OCI-LY1 (cell line): Measurements from ENCODE around the gene EPHA5.

Experiments
- H2AFZ ChIP-seq: fragments of 200-600 bp; sonication (generic), shearing (Covaris generic); 2 replicates; pipeline ENCODE4 v1.6.0; 2014; ENCODE audit warnings: antibody characterized with exemption, mild to moderate bottlenecking, low read length
- H3F3A ChIP-seq: fragments of 200-600 bp; sonication (generic), shearing (Covaris generic); 2 replicates; pipeline ENCODE4 v1.6.0; 2014; ENCODE audit warnings: mild to moderate bottlenecking, antibody characterized with exemption, low read length, moderate library complexity; ENCODE audit not compliant: insufficient read depth
- H3K27ac ChIP-seq: fragments of 200-600 bp; sonication (generic); 2 replicates; pipeline ENCODE4 v1.5.1; 2014; ENCODE audit warnings: low read length, mixed run types, mild to moderate bottlenecking, low read depth; ENCODE audit not compliant: poor library complexity, severe bottlenecking
- H3K27me3 ChIP-seq: fragments of 200-600 bp; sonication (generic); 2 replicates; pipeline ENCODE4 v1.6.0; 2014; ENCODE audit warnings: antibody characterized with exemption, mild to moderate bottlenecking, low read length, moderate library complexity; ENCODE audit not compliant: insufficient read depth
- H3K36me3 ChIP-seq: fragments of 200-600 bp; sonication (generic); 2 replicates; pipeline ENCODE4 v1.6.1; 2014; ENCODE audit warnings: mild to moderate bottlenecking, antibody characterized with exemption, low read length, moderate library complexity, mixed read lengths; ENCODE audit not compliant: insufficient read depth
- H3K4me1 ChIP-seq: fragments of 200-600 bp; sonication (generic); 2 replicates; pipeline ENCODE4 v1.5.1; 2014; ENCODE audit warnings: mild to moderate bottlenecking, low read length, moderate library complexity; ENCODE audit not compliant: insufficient read depth, severe bottlenecking
- H3K4me2 ChIP-seq: fragments of 200-600 bp; sonication (generic), shearing (Covaris generic); 2 replicates; pipeline ENCODE4 v1.6.1; 2014; ENCODE audit warnings: low read length
- H3K4me3 ChIP-seq: fragments of 200-600 bp; sonication (generic); 2 replicates; pipeline ENCODE4 v1.5.1; 2014; ENCODE audit warnings: low read length, low read depth, mild to moderate bottlenecking, mixed read lengths; ENCODE audit not compliant: poor library complexity, severe bottlenecking
- H3K79me2 ChIP-seq: fragments of 200-600 bp; shearing (Covaris generic); 2 replicates; pipeline ENCODE4 v1.6.1; 2016; ENCODE audit warnings: mixed run types, low read length, mixed read lengths; ENCODE audit not compliant: insufficient read depth
- H3K9ac ChIP-seq: fragments of 200-600 bp; sonication (generic), shearing (Covaris generic); 2 replicates; pipeline ENCODE4 v1.6.1; 2014; ENCODE audit warnings: mild to moderate bottlenecking, low read length, mixed read lengths
- H3K9me2 ChIP-seq: fragments of 200-600 bp; sonication (generic), shearing (Covaris generic); 2 replicates; pipeline ENCODE4 v1.6.1; 2014; ENCODE audit warnings: low read depth, mild to moderate bottlenecking, low read length, mixed read lengths
- H3K9me3 ChIP-seq: fragments of 200-600 bp; shearing (Covaris generic); 2 replicates; pipeline ENCODE4 v1.6.1; 2014; ENCODE audit warnings: low read length, mixed read lengths
- H4K20me1 ChIP-seq: fragments of 200-600 bp; sonication (generic), shearing (Covaris generic); 2 replicates; pipeline ENCODE4 v1.6.0; 2016; ENCODE audit warnings: mild to moderate bottlenecking, low read length; ENCODE audit not compliant: insufficient read depth
- CTCF ChIP-seq: fragments of 200-600 bp; sonication (generic), shearing (Covaris generic); IDR thresholded peaks from 2 replicates; pipeline ENCODE4 v1.5.1; 2017; ENCODE audit warnings: mild to moderate bottlenecking, antibody characterized with exemption, low read length, moderate library complexity, mixed read lengths
- EZH2 ChIP-seq: fragments of 200-600 bp; sonication (generic), shearing (Covaris generic); IDR thresholded peaks from 2 replicates; pipeline ENCODE4 v1.8.0; 2017; ENCODE audit warnings: borderline replicate concordance, mixed run types, mild to moderate bottlenecking, antibody characterized with exemption, low read length, moderate library complexity, mixed read lengths

Gene EPHA5

GRCh38 chr4:65392488-65392887, 277.8 kb downstream of the EPHA5 start:
- no peak overlapping the region for H2AFZ ChIP-seq
- H3K9ac ChIP-seq, result no peak overlapping the region
- H3K4me1 ChIP-seq, result no peaks in the 10 kb centered on the region
- TF ChIP-seq EZH2, result no peak
- no peak for TF ChIP-seq CTCF
- no peak overlapping the region for H3K4me3 ChIP-seq
- no peaks in the 10 kb centered on the region for H4K20me1 ChIP-seq
- no peaks in the 10 kb centered on the region for H3K9me2 ChIP-seq
- no peaks in the 10 kb centered on the region for H3K27me3 ChIP-seq
- no peak overlapping the region for H3K4me2 ChIP-seq
- no peaks in the 10 kb centered on the region for H3K79me2 ChIP-seq
- no peaks in the 10 kb centered on the region for H3K9me3 ChIP-seq
- H3K36me3 ChIP-seq, result no peaks in the 10 kb centered on the region
- H3F3A ChIP-seq, result no peaks in the 10 kb centered on the region
- H3K27ac ChIP-seq, result no peak overlapping the region

GRCh38 chr4:65391814-65392213, 278.5 kb downstream of the EPHA5 start:
- H3F3A ChIP-seq, result no peaks in the 10 kb centered on the region
- H3K27me3 ChIP-seq, result no peaks in the 10 kb centered on the region
- H4K20me1 ChIP-seq, result no peaks in the 10 kb centered on the region
- H3K9me2 ChIP-seq, result no peaks in the 10 kb centered on the region
- TF ChIP-seq EZH2, result no peak
- no peak for TF ChIP-seq CTCF
- H3K79me2 ChIP-seq, result no peaks in the 10 kb centered on the region
- no peaks in the 10 kb centered on the region for H3K36me3 ChIP-seq
- no peaks in the 10 kb centered on the region for H3K9me3 ChIP-seq
- H3K4me3 ChIP-seq, result no peak overlapping the region
- H3K4me2 ChIP-seq, result no peak overlapping the region
- no peak overlapping the region for H2AFZ ChIP-seq
- no peak overlapping the region for H3K9ac ChIP-seq
- no peaks in the 10 kb centered on the region for H3K4me1 ChIP-seq
- H3K27ac ChIP-seq, result no peak overlapping the region

- Histone ChIP-seq H4K20me1 (no peaks in the 10 kb centered on the region), H3K9me3 (no peaks in the 10 kb centered on the region), H3K79me2 (no peaks in the 10 kb centered on the region), H2AFZ (no peak overlapping the region), H3F3A (no peaks in the 10 kb centered on the region), H3K27ac (no peak overlapping the region), H3K4me3 (no peak overlapping the region), H3K4me2 (no peak overlapping the region), H3K27me3 (no peaks in the 10 kb centered on the region), H3K9ac (no peak overlapping the region), H3K36me3 (no peaks in the 10 kb centered on the region), H3K4me1 (no peaks in the 10 kb centered on the region), H3K9me2 (no peaks in the 10 kb centered on the region)
- no peak for TF ChIP-seq EZH2
- no peak for TF ChIP-seq CTCF
Observed at GRCh38 chr4:65391382-65391781, 278.9 kb downstream of the EPHA5 start.
